ENCODE data around the gene RFX7.

RFX7 gene

DNA sequence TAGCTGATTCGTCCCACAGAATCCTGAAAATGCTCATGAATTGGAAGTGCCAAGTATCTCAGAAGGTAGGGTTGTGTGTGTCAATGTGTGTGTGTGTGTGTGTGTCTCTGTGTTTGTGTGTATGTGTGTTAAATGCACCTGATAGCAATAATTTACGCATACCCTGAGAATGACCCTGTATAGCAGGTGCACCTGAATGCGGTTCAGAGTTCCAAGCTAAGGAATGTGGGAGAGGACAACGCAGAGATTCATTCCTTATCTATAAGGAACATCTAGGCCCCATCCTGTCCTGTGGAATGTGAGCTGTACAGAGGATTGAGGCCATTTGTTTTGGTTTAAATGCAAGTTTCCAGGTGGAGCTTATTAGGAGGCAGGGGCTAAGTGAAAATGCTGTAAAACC, 201.2 kb downstream of the RFX7 start:
- no peak for DNase-seq

DNA sequence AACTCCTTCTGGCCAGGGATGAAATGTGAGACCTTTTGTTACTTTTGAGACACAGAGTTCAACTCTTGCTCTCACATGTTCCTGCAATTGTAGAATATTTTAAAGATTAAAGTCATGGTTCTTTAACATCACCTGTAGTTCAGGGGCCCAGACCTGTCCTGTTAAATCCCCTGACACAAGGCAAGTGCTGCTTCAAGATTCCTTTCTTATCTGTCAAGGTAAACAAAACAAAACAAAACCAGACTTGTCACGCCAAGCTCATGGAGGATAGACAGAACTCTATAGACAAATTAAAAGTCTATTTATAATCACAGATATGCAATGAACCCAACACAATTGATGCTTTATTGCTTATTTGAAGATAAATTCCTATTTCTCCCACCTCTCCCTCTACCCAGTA, 201.6 kb downstream of the RFX7 start:
- DNase-seq = no peak

DNA sequence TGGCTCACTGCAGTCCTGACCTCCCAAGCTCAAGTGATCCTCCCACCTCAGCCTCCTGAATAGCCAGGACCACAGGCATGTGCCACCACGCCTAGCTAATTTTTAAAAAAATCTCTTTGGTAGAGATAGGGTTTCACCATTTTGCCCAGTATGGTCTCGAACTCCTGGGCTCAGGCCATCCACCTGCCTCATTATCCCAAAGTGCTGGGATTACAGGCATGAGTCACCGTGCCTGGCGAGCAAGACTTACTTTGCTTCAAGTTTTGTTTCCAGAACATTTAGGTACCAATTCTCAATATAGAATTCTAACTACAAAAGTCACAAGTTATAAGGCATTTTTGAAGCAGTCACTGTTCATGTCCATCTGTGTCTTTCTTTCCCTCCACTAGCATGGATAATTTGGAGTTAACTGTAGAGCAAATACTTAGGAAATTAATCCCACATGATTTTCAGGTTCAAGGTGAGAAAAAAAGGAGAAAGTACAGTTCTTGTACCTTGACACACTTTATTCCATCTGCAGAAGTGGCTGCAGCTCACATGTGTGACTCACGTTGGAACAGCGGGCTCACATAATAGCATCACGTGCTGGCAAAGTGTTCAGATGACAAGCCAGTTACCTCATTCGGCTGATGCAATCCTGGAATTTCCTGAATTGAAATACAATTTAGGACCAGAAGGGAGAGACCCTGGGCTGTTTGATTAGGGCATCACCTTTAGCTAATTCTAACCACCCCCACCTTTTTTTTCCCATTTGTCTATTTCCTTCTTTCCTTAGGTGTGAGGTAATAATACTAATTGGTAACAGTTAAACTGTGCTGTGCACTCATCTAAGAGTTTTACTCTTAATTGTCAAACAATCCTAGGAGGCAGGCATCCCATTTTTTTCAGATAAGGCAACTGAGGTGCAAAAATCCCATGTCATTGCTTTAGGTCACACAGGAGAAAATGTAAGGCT, 203.3 kb downstream of the RFX7 start:
- DNase-seq = peak; percentile 96

DNA sequence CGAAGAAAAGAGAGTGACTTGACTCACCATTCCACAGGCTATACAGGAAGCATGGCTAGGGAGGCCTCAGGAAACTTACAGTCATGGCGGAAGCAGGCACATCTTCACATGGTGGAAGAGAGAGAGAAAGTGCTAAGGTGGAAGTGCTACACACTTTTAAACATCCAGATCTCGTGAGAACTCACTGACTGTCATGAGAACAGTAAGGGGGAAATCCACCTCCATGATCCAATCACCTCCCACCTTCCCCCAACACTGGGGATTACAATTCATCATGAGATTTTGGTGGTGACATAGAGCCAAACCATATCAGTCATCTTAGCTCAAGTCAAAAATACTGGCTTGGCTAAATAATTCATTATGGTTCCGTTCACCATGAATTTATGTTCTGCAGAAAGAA, 205.0 kb downstream of the RFX7 start:
- no peak for DNase-seq

DNA sequence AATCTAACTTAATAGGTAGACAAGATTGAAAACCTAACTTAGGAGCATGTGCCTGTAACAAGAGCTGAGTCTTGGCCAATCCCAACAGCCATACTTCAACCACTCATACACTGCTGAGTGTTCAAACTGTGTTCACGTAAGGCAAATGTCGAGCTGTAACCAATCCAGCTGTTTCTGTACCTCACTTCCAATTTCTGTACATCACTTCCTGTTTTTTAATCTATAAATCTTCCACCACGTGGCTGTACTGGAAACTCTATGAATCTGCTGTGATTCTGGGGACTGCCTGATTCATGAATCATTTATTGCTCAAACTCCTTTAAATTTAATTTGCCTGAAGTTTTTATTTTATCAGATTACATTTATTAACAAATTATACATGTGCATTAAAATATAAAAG, 205.7 kb downstream of the RFX7 start:
- DNase-seq = no peak
